Thyroid gland (tissue), 4 donors: ENCODE results near the gene LGI1. TPM values are rescaled to one million over a fixed set of nuclear protein-coding genes. Genes with fewer than 3 reads are reported as not detected.

ENCODE experiments used
- DNase-seq, 2 donors: peaks; one replicate each; pipeline ENCODE4 v3.0.0-alpha.2; 2019
- H3K27ac ChIP-seq, 3 donors: fragments of 200-600 bp; sonication (generic); 1 replicate in 2 of 3; 2 replicates in 1 of 3; pipeline ENCODE4 v1.5.1; 2016 to 2019; ENCODE audit warnings: mild to moderate bottlenecking in 1 of 3, moderate library complexity in 1 of 3
- H3K27me3 ChIP-seq: fragments of 200-600 bp; sonication (generic); one replicate; pipeline ENCODE4 v1.5.1; 2019
- H3K36me3 ChIP-seq, 2 donors: fragments of 200-600 bp; sonication (generic); one replicate each; pipeline ENCODE4 v1.5.1; 2016 to 2019
- H3K4me1 ChIP-seq, 2 donors: fragments of 200-600 bp; sonication (generic); one replicate each; pipeline ENCODE4 v1.5.1; 2017 to 2019
- H3K4me3 ChIP-seq, 3 donors: fragments of 200-600 bp; sonication (generic); replicated peaks in 1 of 3; 1 replicate in 2 of 3; 2 replicates in 1 of 3; pipeline ENCODE4 v1.5.1; 2016; ENCODE audit warnings: mild to moderate bottlenecking in 1 of 3
- H3K9me3 ChIP-seq: fragments of 200-600 bp; sonication (generic); one replicate; pipeline ENCODE4 v1.5.1; 2017
- CTCF ChIP-seq, 6 experiments: fragments of 200-600 bp in 3 of 6; fragments of 450-650 bp in 3 of 6; sonication (generic) in 3 of 6; IDR thresholded peaks; one replicate each; pipeline ENCODE4 v1.5.1; 2016 to 2019; ENCODE audit warnings: antibody characterized with exemption in 6 of 6, mild to moderate bottlenecking in 2 of 6, inconsistent platforms in 1 of 6, moderate library complexity in 1 of 6
- POLR2A ChIP-seq, 2 donors: fragments of 450-650 bp; IDR thresholded peaks; one replicate each; pipeline ENCODE4 v1.6.1; 2017; ENCODE audit warnings: antibody characterized with exemption in 2 of 2, mild to moderate bottlenecking in 2 of 2, moderate library complexity in 1 of 2
- WGBS, 2 donors: methylation state at CpG; one replicate each; pipeline ENCODE4 v1.1.5; 2017; 5-methylcytosine and 5-hydroxymethylcytosine counted together
- intact Hi-C: fragments of 100-400 bp; cut with DNase I; formaldehyde crosslinking; loops from one replicate; pipeline ENCODE4 v1.15.1; 2023
- total RNA-seq, 4 donors: library from RNA; depleted of rRNA; stranded (reverse); fragments of >200 nt; gene quantifications; one replicate each; pipeline ENCODE4 v1.2.3, GENCODE V29; 2016

Gene LGI1
- total RNA-seq, 4 donors from 2014 or later = not detected

- no peak for DNase-seq
- H3K4me1 ChIP-seq = no peaks in the 10 kb centered on the region
- intact Hi-C loops = no loop called here
- H3K36me3 ChIP-seq = no peaks in the 10 kb centered on the region
- no peak overlapping the region for H3K27ac ChIP-seq
- no peak overlapping the region for H3K4me3 ChIP-seq
- no peak for TF ChIP-seq POLR2A (IDR thresholded peaks at IDR 0.05)
- TF ChIP-seq CTCF (IDR thresholded peaks at IDR 0.05) = no peak
- no peaks in the 10 kb centered on the region for H3K9me3 ChIP-seq
- H3K27me3 ChIP-seq = no peaks in the 10 kb centered on the region
These were observed 11.2 kb downstream of the LGI1 start for GRCh38 chr10:93768892-93769291.

GRCh38 chr10:93771354-93771753 lies 13.6 kb downstream of the LGI1 start:
- intact Hi-C loops = no loop called here
- H3K4me3 ChIP-seq = no peak overlapping the region
- no peak for DNase-seq
- no peaks in the 10 kb centered on the region for H3K4me1 ChIP-seq
- WGBS, 2 donors = 77 to 84% methylated on average over 7 of the region's 7 CpGs
- no peak for TF ChIP-seq POLR2A (IDR thresholded peaks at IDR 0.05)
- no peak for TF ChIP-seq CTCF (IDR thresholded peaks at IDR 0.05)
- no peaks in the 10 kb centered on the region for H3K27me3 ChIP-seq
- H3K27ac ChIP-seq = no peak overlapping the region
- no peaks in the 10 kb centered on the region for H3K36me3 ChIP-seq
- no peaks in the 10 kb centered on the region for H3K9me3 ChIP-seq

GRCh38 chr10:93773120-93773519 lies 15.4 kb downstream of the LGI1 start:
- intact Hi-C loops = no loop called here
- no peak overlapping the region for H3K27ac ChIP-seq
- H3K36me3 ChIP-seq = no peaks in the 10 kb centered on the region
- no peaks in the 10 kb centered on the region for H3K27me3 ChIP-seq
- no peaks in the 10 kb centered on the region for H3K9me3 ChIP-seq
- WGBS, 2 donors = 80 to 81% methylated on average over 5 of the region's 5 CpGs
- H3K4me1 ChIP-seq = no peaks in the 10 kb centered on the region
- no peak for DNase-seq
- TF ChIP-seq CTCF (IDR thresholded peaks at IDR 0.05) = no peak
- no peak for TF ChIP-seq POLR2A (IDR thresholded peaks at IDR 0.05)
- H3K4me3 ChIP-seq = no peak overlapping the region

- intact Hi-C loops = no loop called here
- H3K4me3 ChIP-seq = no peak overlapping the region
- no peaks in the 10 kb centered on the region for H3K27me3 ChIP-seq
- H3K36me3 ChIP-seq = no peaks in the 10 kb centered on the region
- DNase-seq = no peak
- no peaks in the 10 kb centered on the region for H3K9me3 ChIP-seq
- TF ChIP-seq POLR2A (IDR thresholded peaks at IDR 0.05) (no peak), CTCF (IDR thresholded peaks at IDR 0.05) (no peak)
- WGBS, 2 donors = 71 to 78% methylated on average over 4 of the region's 4 CpGs
- no peaks in the 10 kb centered on the region for H3K4me1 ChIP-seq
- H3K27ac ChIP-seq = no peak overlapping the region
These were observed 16.0 kb downstream of the LGI1 start for GRCh38 chr10:93773705-93774104.

- TF ChIP-seq CTCF (IDR thresholded peaks at IDR 0.05) = no peak
- no peak for TF ChIP-seq POLR2A (IDR thresholded peaks at IDR 0.05)
- no peaks in the 10 kb centered on the region for H3K36me3 ChIP-seq
- intact Hi-C loops = no loop called here
- no peak for DNase-seq
- no peak overlapping the region for H3K4me3 ChIP-seq
- 83 to 84% methylated on average over 5 of the region's 5 CpGs for WGBS, 2 donors
- no peak overlapping the region for H3K27ac ChIP-seq
- no peaks in the 10 kb centered on the region for H3K27me3 ChIP-seq
- H3K4me1 ChIP-seq = no peaks in the 10 kb centered on the region
- no peaks in the 10 kb centered on the region for H3K9me3 ChIP-seq
These were observed 17.6 kb downstream of the LGI1 start for GRCh38 chr10:93775356-93775755.
